Right forelimb (tissue), 1 donor: Measurements from ENCODE around the gene PLEKHH2.
"Not testable (repeated sequence)": the region's sequence is repeated elsewhere in the genome, so short reads cannot be mapped to it uniquely, and the experiment has no call there.

Source experiments
- DNase-seq: peaks from one replicate; pipeline ENCODE4 v3.0.0-alpha.2; 2018

The PLEKHH2 gene

DNA sequence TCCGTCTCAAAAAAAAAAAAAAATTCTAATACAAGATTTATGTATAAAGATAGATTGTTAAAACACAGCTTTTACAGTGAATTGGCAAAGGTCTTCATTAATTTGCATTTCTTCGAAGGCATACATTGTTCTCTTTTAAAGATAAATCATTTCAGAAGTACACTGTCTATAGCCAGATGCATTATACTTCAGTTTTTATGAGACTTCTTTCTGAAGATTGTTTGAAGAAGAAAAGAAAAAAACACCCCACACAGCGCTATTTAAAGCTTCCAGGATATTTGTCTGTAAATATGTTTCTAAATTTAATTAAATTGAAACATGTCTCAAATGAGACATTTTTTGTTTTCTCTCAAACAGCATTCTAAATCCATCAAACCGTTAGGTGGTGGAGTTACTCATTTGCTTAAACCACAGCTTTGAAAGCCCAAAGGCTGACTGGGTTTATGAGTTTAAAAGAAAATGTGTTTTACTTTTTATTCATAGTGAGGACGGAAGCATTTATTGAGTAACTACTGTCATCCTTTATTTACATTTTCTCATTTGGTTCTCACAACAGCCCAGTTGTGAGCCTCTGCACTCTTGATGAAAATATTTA, 81.6 kb downstream of the PLEKHH2 start:
- DNase-seq: no peak

DNA sequence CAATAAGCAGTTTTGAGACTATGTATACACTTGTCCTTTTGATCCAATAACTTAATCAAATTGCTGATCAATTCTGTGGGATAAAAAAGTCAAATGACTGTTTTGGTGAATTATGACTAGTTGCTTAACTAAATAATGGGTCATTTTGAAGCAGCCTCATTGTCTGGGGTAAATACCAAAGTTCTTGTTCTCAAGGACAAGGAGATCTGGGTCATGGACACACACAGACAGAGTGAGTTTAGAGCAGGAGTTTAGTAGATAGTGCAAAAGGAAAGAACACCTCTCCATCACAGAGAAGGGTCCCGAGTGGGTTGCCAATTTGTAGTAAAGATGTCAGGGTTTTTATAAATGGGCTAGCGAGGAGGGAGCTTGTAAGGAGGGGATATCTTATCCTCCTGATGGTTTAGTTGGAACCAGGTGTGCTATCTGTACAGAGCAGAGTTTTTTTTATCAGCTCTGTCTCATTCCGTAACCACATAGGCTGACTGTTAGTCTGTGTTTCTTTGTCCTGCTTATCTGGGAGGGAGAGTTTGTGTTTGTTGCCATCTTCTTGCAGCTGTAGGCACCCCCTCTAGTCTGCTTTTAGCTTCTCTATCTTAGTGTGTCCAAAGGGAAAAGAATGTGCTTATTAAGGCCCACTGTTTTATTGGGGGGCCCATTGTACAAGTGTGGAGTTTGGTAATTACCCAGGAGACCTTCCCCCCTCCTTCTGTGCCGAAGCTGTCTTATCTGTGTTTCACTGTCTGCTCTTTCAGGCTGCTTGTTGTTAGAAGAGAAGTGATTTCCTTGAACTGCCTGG, 87.9 kb downstream of the PLEKHH2 start:
- no peak for DNase-seq

DNA sequence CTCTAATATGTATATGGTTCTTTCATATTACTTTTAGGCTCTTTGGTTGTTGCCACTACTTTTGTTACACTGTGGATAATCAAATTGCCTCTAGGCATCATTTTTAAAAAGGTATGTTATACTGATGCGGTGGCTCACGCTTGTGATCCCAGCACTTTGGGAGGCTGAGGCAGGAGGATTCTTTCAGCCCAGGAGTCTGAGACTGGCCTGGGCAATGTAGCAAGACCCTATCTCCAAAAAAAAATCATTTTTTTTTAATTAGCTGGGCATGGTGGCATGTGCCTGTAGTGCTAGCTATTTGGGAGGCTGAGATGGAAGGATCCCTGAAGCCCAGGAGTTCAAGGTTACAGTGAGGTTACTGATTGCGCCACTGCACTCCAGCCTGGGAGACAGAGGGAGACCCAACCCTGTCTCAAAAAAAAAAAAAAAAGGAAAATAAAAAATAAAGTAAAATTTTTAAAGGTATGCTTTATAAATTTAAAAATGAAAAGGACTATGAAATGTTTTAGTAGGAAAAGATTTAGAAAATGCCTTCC, 88.7 kb downstream of the PLEKHH2 start:
- no peak for DNase-seq

DNA sequence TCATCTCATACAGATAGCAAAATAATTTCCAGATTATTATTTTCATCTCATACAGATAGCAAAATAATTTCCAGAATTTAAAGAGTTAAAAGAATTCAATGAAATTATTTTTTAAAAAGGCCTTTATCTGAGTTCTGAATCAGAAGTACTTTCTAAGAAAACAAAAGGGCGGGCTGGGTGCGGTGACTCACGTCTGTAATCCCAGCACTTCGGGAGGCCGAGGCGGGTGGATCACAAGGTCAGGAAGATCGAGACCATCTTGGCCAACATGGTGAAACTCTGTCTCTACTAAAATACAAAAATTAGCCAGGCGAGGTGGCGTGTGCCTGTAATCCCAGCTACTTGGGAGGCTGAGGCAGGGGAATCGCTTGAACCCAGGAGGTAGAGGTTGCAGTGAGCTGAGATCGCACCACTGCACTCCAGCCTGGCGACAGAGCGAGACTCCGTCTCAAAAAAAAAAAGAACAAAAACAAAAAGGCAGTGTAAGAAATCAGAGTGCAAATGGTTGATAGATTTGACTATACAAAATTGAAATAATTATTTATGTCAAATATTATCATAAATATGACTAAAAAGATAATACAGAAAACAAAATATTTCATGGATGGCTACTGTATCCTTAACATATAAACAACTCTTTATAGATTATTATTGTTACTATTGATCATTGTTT, 90.0 kb downstream of the PLEKHH2 start:
- not testable (repeated sequence) for DNase-seq

DNA sequence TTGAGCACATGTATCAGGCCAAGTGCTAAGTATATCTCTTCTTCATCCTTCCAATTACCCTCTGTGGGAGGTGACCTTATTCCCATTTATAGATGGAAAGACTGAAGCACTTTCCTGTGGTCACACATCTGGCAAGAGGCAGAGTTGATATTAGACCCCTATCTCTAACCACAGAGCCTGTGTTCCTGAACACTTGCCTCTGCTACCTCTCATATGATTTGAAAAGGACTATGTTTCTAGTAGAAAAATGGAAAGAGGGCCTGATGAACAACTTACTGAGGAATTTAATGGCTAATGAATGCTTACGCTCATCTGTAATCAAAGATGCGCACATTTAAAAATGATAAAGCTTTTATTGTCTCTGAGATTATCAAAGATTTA, 90.6 kb downstream of the PLEKHH2 start:
- DNase-seq: no peak

DNA sequence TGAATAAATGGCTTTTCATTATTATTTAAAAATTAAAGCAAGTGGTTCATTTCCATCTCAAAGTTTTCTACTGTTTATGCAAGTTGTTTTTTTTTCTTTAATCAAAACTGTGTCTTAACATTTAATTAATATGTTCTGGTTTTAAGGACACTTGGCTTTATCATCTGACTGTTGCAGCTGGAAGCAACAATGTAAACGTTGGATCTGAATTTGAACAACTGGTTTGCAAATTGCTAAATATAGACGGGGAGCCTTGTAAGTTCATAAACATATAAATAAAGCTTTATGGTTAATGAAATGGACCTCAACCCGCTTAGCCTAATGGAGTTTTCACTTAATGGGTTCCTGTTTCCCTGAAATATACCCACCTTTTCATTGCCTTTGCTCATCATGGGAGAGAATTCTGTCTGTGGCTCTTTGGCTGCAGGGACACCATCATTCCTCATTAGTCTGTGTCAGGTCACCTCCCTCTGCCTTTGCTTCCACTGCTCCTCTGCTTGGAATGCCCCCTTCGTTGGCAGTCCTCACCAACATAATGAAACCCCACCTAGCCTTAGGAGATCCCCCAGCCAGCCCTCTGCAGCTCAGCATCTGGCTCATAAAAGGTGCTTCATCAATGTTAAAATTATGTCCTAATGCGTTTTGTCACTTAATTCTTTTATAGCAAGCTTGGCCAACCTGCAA, 92.6 kb downstream of the PLEKHH2 start:
- DNase-seq: no peak

DNA sequence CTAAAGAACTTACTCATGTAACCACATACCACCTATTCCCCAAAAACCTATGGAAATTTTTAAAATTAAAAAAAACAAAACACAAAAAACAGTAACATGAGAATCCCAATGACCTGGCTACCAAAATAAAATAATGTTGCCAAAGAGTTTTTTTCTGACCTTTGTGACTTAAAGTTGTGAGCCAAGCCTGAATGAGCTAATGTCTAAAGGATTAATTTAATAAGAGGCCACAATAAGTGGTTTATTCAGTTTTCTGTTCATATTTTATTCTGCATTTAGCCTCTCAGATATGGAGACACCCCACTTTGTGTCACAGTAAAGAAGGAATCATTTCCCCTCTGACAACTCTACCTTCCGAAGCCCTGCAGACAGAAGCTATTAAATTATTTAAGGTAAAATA, 94.2 kb downstream of the PLEKHH2 start:
- no peak for DNase-seq

DNA sequence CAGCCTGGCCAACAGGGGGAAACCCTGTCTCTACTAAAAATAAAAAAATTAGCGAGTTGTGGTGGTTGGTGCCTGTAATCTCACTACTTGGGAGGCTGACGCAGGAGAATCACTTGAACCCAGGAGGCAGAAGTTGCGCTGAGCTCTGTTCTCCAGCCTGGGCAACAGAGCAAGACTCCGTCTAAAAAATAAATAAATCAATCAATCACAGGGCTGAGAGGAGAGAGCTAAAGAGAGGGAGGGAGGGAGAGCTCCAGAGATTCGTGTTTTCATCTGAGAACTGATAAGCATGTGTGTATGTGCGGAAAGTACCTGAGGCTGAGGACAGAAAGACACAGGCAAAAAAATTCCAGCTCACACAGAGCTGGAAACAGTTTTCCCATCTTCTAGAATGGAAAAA, 99.6 kb downstream of the PLEKHH2 start:
- no peak for DNase-seq

DNA sequence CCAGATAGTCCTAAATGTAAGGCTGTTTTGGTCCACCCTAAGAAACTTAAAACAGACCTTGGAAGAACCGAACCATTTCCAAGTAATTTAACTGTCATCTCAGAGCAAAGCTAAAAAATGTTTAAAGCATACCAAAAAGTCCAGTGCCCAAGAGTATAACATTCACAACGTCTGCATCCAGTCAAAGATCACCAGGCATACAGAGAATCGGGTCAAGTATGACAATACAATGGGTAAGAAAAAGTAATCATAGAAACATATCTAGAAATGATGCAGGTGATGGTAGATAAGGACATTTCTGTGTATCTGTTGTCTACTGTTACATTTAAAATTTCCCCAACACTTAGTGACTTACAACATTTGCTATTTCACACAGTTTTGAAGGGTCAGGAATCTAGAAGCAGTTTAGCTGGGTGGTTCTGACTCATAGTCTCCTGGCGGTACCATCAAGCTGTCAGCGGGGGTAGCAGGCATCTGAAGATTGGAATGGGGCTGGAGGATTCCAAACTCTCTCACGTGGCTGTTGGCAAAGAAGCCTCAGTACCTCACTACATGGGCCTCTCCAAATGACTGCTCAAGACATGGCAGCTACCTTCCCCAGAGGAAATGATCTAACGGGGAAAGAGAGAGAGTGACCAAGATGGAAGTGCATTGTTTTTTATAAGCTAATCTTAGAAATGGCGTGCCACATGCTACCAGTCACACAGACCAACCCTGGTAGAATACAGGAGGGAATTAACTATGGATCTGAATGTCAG, 100.2 kb downstream of the PLEKHH2 start:
- DNase-seq: no peak

DNA sequence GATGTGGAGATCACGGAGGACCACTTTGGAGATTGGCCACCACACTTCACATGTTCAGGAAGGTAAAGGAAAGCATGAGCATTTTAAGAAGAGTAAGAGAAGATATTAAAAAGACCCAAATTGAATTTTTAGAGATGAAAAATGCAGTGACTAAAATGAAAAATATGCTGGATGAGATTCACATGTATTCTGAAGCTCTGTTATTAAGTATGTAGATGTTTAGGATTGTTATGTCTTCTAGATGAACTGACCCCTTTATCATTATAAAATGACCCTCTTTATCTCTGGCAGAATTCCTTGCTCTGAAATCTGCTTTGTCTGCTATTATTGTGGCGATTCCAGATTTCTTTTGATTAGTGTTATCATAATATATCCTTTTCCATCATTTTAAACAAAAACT, 100.8 kb downstream of the PLEKHH2 start:
- DNase-seq: no peak

DNA sequence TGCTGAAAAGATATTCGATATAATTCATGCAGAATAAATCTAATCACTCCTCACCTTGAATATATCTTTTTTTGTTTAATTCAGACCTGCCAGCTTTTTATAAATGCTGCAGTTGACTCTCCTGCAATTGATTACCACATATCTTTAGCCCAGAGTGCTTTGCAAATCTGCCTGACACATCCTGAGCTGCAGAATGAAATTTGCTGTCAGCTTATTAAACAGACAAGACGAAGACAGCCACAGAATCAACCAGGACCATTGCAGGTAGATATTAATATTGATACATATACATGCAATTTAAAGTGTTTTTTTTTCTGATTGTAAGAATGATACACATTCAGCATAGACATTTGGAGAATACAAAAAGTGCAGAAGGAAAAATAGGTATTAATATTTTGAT, 101.2 kb downstream of the PLEKHH2 start:
- DNase-seq: no peak

DNA sequence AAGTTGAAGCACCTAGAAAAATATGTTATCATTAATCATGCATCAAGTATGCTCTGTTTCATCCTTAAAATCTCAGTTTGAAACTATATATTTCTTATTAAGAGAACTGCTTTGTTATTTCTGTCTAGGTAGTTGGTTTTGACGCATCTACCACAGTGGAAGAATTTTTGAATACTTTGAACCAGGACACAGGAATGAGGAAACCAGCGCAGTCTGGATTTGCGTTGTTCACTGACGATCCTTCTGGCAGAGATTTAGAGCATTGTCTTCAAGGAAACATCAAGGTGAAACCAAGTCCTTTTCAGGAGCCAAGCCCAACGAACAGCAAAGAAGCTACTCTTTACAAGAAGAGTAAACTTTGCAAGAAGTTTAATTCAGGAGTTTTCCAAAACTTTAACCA, 106.6 kb downstream of the PLEKHH2 start:
- DNase-seq: no peak

DNA sequence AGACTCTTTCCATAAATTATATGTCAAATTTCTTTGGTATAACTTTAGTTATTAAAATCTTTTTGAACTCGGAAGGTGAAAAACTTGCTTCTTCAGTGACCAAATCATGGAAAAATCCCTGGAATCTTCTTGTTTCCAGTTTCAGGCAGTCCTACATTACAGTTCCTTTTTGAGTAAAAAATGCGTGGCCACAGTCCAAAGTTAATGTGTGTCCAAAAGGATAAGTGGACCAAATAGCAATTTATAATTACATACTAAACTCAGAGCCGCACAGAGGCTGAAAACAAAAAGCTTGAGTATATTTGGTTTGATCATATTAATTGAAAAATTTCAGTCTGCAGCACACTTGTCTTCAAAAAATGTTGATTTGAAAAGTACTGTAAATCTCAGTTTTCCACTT, 108.4 kb downstream of the PLEKHH2 start:
- DNase-seq: no peak

DNA sequence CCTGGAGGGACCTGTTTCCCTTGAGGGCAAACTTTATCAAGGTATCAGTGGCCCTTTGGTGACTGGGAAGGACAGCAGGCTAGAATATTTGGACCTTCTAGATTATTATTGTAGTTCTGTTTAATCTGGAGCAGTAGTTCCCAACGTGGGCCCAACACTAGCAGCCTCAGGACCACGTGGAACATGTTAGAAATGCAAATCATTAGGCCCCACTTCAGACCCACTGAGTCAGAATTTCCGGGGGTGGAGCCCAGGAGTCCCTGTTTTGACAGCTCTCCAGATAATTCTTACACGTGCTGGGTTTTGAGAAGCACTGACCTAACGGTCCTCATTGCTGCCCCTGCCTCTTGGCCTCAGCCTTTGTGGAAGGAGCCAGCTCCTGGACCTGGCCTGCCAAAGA, 111.3 kb downstream of the PLEKHH2 start:
- no peak for DNase-seq

DNA sequence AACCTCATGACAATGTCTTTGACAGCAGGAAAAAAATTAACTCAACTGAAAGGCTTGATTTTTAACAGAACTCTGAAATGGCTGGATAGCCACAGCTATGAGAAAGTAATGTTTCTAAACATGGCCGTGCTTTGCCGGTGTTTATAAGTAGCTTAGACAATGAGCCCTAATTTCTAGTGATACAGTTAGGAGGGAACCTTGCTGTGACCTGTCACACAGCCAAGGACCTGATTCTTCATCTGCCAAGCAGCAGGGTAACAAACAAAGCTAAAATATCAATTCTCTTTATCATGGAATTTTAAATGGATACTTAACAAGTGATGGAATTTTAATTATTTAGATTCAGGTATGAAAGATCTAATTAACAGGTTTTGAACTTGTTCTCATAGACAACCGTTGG, 112.5 kb downstream of the PLEKHH2 start:
- no peak for DNase-seq

DNA sequence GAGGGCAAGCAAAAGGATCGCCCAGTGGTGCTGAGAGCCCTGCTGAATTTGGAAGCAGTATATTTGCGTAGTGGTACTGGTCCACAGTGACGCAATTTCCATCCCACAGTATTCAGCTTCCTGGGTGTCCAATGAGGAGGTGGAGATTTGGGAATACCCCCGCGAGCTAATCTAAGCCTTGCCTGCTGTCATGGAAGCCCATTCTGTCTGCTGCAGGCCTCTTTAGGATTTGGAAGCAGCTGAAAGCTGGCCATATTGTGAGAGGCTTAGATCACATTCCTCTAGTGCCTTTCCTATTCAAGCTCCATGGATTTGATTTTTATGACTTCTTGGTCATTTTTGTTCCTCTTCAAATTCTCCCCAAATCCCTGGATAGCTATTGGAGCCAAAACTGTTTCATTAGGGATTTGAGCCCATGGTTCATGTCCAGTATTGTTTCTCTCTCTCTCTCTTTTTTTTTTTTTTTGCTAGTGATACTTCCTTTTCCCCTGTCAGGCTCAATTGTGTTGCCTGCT, 114.5 kb downstream of the PLEKHH2 start:
- no peak for DNase-seq

DNA sequence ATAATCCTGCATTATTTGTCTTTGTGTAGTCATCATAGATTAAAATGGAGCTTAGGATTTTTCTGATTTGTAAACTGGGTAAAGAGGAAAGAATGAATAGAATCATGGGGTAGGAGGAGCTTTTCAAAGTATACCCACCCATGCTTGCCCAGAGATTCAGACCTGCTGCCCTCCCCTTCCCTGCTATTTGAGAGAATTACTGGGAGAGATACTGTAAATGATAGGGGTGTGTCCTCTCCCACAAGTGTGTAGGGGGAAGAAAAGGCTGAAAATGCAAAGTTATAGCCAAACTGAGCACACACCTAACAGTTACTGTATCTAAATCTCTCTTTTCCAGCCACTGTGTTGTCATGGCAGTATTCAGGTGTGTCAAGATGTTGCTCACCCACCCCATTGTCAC, 115.2 kb downstream of the PLEKHH2 start:
- no peak for DNase-seq

DNA sequence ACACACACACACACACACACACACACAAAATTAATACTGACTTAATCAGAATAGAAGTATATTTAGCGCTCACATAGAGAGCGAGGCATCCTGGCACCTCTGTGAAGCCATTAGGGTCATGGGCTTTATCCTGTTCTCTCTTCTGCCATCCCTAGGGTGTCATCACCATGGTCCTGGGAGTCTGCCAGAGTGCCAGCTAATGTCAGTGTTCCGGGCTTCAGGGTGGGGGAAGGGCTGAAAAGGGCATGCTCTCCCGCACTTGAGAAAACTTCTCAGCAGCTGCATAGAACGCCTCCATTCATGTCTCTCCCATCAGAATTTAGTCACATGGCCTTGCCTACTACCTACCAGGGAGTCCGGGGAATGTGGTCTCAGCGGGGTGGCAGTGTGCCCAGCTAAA, 117.1 kb downstream of the PLEKHH2 start:
- DNase-seq: no peak

DNA sequence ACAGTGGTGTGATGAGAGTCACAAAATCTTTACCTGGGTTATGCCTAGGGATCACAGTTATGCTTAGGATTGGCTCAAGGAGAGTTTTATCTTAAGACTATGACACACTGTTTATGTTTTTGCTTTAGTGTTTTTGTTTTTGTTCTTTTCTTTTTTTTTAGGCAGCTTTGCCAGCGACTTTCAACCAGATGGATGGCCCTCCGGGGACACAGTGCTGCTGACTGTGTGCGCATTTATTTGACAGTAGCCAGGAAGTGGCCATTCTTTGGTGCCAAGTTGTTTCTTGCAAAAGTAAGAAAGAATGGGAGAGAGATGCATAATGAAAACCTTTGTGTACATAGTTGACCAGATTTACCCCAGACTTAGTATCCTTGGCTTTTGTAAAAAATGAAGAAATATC, 121.7 kb downstream of the PLEKHH2 start:
- no peak for DNase-seq

DNA sequence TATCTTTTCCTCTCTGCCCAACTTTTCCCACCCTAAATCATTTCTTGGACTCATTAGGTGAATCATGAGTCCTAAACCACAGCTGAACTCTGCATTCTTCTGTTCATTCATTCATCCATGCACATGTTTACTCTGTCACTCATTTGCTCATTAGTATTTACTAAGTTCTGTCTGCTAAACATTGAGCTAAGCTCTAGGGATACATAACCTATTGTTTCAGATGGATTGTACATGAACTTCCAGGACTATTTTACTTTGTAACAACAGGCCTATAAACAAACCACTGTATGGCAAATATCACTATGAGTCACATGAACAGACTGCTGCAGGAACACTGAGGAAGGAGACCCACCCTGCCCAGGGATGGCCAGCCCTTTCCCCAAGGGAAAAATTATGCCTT, 122.1 kb downstream of the PLEKHH2 start:
- no peak for DNase-seq

DNA sequence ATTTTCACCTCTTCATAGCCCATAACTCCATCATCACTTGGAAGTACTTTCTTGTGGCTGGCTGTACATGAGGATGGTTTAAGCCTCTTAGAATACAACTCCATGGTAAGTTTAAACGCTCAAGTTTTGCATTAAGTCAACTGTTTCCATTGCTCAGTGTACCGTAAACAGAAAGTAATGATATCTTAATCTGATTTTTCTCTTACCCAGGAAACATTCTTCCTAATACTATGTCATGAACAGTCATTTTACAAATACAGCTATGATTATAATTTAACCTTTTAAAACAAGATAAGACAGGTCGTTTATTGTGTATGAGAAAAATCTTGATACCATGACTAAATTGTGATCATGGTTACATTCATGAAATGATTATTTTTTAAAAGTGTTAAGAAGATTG, 125.2 kb downstream of the PLEKHH2 start:
- DNase-seq: no peak

DNA sequence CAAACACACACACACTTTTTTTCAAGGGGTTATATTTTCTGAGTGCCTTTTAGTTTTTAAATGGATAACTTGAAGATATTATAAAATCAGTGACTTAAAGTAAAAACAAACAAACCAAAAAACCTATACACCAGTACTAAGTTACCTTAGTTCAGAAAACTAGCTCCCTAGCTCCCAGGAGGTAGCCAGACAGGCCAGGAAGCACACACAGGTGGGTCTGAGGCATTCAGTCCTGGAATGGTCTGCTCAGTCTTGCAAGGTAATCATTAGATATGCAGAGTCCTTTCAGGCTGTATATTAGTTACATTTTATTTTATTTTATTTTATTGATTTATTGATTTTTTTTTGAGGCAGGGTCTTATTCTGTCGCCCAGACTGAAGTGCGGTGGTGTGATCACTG, 126.0 kb downstream of the PLEKHH2 start:
- DNase-seq: no peak
